Mesothelial cell of epicardium (in vitro differentiated cells): Measurements from ENCODE around the gene PANX2. TPM values are rescaled to one million over a fixed set of nuclear protein-coding genes. Genes with fewer than 3 reads are reported as not detected.

Source experiments
- DNase-seq, 2 experiments: peaks; one replicate each; pipeline ENCODE4 v3.0.0; 2021; ENCODE audit warnings: low spot score in 2 of 2; ENCODE audit not compliant: unreplicated experiment in 2 of 2
- H3K27ac Mint-ChIP-seq: 2 replicates; pipeline ENCODE4 v1.8.0; 2021; ENCODE audit warnings: mixed read lengths
- H3K27me3 Mint-ChIP-seq: 2 replicates; pipeline ENCODE4 v1.8.0; 2021; ENCODE audit warnings: low read depth, mixed read lengths
- H3K36me3 Mint-ChIP-seq: 2 replicates; pipeline ENCODE4 v1.8.0; 2021; ENCODE audit warnings: mixed read lengths
- H3K4me1 Mint-ChIP-seq: 2 replicates; pipeline ENCODE4 v1.8.0; 2021; ENCODE audit warnings: mixed read lengths
- H3K4me3 Mint-ChIP-seq: 2 replicates; pipeline ENCODE4 v1.8.0; 2021; ENCODE audit warnings: mild to moderate bottlenecking, moderate library complexity, mixed read lengths
- H3K9me3 Mint-ChIP-seq: 2 replicates; pipeline ENCODE4 v1.8.0; 2021; ENCODE audit warnings: mixed read lengths
- total RNA-seq: library from RNA; stranded (reverse); gene quantifications from 3 replicates; pipeline ENCODE4 v1.2.1, GENCODE V29; 2021
- TF ChIP-seq, protein P1 (sequence below): fragments of 200-600 bp; sonication (generic); IDR thresholded peaks from one replicate; pipeline ENCODE4 v1.5.0; 2021; ENCODE audit warnings: antibody characterized with exemption; ENCODE audit not compliant: unreplicated experiment

PANX2 gene
- total RNA-seq, 1 donor from 2014 or later, result 7.0 TPM

DNA sequence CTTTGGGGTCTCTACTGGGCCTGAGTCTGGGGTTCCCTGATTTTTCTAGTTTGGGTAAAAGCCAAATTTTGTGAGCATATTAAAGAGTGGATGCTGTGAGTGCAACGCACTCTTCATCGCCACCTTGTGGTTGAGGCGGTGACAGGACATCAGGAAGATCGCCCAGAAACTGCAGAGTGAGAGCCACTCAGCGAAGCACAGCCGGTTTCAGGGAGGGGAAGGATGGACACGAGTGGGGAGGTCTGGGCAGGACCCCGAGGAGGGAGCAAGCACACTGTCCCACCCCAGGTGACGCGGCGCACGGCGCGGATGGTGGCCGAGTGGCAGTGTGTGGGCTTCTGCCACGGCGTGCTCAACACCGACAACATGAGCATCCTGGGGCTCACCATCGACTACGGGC, 39.4 kb downstream of the PANX2 start:
- H3K27me3 Mint-ChIP-seq, result no peaks in the 10 kb centered on the region
- no peak overlapping the region for H3K4me3 Mint-ChIP-seq
- TF ChIP-seq, protein P1, sequence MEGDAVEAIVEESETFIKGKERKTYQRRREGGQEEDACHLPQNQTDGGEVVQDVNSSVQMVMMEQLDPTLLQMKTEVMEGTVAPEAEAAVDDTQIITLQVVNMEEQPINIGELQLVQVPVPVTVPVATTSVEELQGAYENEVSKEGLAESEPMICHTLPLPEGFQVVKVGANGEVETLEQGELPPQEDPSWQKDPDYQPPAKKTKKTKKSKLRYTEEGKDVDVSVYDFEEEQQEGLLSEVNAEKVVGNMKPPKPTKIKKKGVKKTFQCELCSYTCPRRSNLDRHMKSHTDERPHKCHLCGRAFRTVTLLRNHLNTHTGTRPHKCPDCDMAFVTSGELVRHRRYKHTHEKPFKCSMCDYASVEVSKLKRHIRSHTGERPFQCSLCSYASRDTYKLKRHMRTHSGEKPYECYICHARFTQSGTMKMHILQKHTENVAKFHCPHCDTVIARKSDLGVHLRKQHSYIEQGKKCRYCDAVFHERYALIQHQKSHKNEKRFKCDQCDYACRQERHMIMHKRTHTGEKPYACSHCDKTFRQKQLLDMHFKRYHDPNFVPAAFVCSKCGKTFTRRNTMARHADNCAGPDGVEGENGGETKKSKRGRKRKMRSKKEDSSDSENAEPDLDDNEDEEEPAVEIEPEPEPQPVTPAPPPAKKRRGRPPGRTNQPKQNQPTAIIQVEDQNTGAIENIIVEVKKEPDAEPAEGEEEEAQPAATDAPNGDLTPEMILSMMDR, result peak; percentile 83
- H3K27ac Mint-ChIP-seq, result no peak overlapping the region
- peak in 1 of 2 experiments; percentile 64 for DNase-seq
- no peaks in the 10 kb centered on the region for H3K9me3 Mint-ChIP-seq
- no peaks in the 10 kb centered on the region for H3K4me1 Mint-ChIP-seq
- peaks cover 35% of the 10 kb centered on the region for H3K36me3 Mint-ChIP-seq

DNA sequence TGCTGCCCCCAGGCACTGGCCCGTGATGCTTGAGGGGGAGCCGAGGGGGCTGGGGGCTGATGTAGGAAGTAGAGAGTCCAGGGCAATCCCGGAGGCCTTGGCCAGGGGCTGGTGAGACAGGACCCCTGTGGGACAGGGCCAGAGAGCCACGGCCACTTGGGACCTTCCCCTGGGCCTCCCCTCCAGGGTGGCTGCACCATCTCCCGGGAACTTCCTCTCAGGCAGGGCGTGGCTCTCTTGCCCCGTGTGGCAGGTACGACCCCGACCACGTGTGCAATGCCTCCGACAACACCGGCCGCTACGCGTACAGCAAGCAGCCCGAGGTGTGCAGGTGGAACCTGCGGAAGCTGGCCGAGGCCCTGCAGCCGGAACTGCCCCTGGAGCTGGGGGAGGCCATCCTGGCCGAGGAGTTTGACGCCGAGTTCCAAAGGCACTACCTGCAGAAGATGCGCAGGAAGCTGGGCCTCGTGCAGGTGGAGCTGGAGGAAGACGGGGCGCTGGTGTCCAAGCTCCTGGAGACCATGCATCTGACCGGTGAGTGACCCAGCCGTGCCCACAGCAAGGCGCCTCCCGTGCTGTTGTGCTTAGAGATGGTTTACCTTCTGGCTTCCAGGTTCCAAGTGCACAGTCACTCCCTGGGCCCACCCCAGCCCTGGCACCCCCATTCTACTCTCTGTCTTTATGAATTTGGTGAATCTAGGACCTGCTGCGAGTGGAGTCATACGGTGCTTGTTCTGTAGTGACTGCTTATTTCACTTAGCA, 40.0 kb downstream of the PANX2 start:
- no peak for DNase-seq
- Mint-ChIP-seq H3K36me3 (peaks cover 39% of the 10 kb centered on the region), H3K27me3 (no peaks in the 10 kb centered on the region), H3K27ac (no peak overlapping the region), H3K4me1 (no peaks in the 10 kb centered on the region), H3K9me3 (no peaks in the 10 kb centered on the region), H3K4me3 (no peak overlapping the region)
- TF ChIP-seq, protein P1, result no peak

DNA sequence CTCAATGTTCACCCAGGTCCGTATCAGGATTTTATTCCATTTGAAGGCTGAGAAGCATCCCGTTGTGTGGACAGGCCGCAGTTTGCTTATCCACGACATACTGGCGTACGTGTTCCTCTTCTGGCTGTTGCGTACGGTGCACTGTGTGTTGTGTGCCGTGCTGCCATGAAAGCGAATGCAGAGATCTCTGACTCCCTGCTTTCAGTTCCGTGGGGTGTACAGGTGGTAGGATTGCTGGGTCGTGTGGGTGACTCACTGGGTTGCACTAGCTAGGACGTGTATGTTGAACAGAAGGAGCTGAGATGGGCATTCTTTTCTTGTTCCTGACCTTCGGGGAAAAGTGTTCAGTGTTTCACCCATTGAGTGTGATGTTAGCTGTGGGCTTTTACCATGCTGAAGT, 40.6 kb downstream of the PANX2 start:
- Mint-ChIP-seq H3K36me3 (peaks cover 39% of the 10 kb centered on the region), H3K4me3 (no peak overlapping the region), H3K9me3 (no peaks in the 10 kb centered on the region), H3K27me3 (no peaks in the 10 kb centered on the region), H3K27ac (no peak overlapping the region), H3K4me1 (no peaks in the 10 kb centered on the region)
- TF ChIP-seq, protein P1, result no peak
- DNase-seq, result no peak

DNA sequence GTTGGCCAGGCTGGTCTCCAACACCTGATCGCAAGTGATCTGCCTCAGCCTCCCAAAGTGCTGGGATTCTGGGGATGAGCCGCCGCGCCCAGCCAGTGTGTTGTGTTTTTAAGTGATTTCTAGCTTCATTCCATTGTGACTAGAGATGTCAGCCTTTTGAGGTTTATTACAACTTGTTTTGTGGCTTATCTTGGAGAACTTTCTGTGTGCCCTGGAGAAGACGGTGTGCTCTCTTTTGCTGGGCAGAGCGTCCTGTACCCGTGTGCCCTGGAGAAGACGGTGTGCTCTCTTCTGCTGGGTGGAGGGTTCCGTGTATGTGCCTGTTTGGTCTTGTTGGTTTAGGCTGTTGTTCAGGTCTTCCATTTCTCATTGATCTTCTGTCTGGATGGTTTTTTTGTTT, 42.7 kb downstream of the PANX2 start:
- no peaks in the 10 kb centered on the region for H3K9me3 Mint-ChIP-seq
- H3K27ac Mint-ChIP-seq, result no peak overlapping the region
- H3K4me3 Mint-ChIP-seq, result no peak overlapping the region
- no peaks in the 10 kb centered on the region for H3K27me3 Mint-ChIP-seq
- H3K4me1 Mint-ChIP-seq, result no peaks in the 10 kb centered on the region
- peaks cover 40% of the 10 kb centered on the region for H3K36me3 Mint-ChIP-seq
- TF ChIP-seq, protein P1, result no peak
- no peak for DNase-seq

DNA sequence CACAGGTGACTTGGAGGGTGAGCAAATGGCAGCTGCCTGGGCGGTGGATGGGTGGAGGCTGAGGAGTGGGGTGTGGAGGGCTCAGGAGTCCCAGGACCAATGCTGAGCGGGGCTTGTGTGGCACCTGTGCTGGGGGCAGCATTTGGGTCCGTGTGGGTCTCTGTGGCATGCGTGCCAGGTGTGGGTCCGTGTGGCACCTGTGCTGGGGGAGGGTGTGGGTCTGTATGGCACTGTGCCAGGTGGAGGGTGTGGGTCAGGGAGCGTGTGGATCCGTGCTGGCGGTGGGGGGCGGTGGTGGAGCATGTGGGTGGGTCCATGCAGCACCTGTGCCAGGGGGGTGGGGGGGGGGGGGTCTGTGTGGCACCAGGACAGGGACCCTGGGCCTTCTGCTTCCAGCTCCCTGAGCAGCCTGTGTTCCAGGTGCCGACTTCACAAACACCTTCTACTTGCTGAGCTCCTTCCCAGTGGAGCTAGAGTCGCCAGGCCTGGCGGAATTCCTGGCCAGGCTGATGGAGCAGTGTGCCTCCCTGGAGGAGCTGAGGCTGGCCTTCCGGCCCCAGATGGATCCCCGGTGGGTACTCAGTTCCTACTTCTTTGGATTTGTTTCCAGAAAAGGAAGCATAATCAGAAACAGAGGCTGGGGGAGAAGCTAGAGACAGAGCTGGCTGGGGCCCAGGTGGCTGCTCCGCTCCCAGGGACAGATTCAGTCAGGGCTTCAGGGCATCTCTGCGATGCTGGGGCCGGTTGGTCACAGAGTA, 44.9 kb downstream of the PANX2 start:
- no peak for DNase-seq
- Mint-ChIP-seq H3K9me3 (no peaks in the 10 kb centered on the region), H3K27ac (no peak overlapping the region), H3K36me3 (peaks cover 37% of the 10 kb centered on the region), H3K4me1 (no peaks in the 10 kb centered on the region), H3K4me3 (no peak overlapping the region), H3K27me3 (no peaks in the 10 kb centered on the region)
- TF ChIP-seq, protein P1, result no peak
